ENCODE results near the gene RAB3B.
A peak's percentile ranks its signal among the peaks of the same experiment; 100 is the strongest.
"Not testable (repeated sequence)": the region's sequence is repeated elsewhere in the genome, so short reads cannot be mapped to it uniquely, and the experiment has no call there.

Gene RAB3B

DNA sequence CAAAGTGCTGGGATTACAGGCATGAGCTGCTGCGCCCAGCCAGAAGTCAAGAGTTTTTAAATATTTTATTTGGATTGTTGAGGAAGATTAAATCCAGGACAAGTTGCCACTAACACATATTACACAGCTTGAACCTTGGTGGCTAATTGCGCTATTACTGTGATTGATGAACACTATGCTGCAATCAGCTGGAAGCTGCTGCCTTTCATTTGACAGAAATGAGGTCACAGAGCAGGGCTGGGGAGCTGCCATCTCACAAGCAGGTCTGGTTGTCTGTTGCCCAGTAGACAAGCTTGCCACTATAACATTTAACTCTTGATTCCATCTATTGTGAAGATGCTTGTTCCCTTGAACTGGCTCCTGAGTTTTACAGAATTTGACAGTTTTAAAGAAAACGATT is 74.5 kb downstream of the RAB3B start:
- no peak for ATAC-seq

DNA sequence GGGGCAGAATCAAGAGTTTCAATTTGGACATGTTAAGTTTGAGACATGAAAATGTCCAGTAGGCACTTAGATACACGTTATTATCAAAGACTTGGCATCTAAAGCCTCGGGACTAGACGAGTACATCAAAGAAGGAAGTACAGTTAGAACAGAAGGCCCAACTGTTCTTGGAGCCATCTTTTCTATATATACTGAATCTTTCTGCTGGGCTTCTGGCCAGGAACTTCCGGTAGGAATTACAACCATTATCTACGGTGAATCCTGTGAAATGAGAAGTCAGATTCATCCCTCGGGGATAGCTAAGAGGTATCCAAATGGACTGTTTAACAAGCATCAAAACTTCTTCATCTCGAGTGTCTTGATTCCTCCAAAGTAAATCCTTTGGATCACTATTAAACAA is 77.6 kb downstream of the RAB3B start:
- ATAC-seq = no peak

DNA sequence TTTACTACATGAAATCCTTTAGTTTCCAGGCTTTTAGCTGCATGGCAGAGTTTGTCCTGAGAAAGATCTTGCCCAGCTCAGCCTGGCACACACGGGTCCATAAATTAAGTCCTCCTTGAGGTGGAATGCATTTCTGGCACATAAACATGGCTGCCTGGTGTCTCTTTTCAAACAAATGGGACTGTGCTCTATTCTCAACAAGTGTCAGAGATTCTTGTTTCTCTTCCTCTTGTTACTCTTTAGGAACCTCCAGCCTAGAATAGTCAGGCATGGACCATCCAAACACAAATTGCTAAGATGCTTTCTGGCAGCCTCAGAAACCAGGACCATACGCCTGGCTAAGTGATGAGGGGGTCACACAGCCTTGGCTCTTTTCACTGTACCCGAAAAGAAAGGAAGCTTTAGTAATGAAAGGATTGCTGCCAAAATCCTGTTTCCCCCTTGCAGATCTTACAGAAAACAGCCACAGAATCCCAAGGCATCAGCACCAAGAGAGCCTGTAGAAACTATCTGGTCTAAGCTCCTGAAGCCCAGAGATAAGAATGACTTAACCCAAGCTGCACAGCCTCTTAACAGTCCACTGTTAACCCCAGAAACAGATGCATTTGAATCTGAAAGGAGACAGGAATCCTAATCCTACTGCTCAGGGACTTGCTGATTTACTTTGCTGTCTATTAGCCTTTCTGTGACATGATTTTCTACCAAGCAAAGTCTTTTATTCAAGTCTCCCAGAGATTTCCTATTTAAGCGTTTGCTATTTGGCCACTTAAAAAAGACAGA is 80.1 kb downstream of the RAB3B start:
- ATAC-seq = no peak

DNA sequence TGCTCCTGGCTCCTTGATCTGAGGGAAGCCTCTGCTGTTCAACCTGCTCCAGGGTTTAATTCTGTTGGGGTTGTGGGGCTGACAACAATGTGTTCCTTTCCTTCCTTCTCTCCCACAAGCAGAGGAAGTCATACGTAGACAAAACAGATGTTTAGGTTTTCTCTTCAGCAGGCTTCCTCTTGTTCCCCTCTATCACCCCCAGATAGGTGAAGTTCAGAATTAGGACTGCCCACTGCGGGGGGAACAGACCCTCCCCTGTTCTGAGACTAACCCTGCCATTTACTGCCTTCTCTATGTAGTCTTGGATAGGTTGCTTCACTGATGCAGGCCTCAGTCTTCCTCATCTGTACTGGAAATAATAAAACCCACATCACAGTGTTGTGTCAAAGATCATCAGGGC is 82.0 kb downstream of the RAB3B start:
- ATAC-seq = no peak

DNA sequence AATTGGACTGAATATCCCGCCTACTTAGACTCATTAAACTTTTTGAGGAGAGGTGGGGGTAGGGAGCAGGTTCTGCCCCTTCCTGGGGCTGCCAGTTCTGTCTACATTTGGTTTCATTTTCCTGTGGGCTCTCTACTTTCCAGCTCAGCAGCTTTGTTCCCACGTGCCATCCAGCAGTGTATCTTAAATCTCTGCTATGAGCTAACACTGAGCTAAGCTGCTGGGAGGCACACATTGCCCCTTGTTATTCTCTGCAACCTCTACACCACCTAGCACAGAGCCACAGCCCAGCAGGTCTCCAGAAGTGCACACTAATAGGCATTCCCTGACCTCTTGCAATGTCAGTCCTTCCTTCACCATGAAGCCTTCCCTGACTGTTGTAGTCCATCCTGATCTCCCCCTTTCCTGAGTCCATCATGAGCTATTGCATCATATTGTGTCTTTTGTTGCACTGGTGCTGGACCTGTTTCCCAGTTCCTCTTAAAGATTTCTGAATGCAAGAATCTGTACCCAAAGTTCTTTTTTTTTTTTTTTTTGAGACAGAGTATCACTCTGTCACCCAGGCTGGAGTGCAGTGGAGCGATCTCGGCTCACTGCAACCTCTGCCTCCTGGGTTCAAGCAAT is 83.3 kb downstream of the RAB3B start:
- ATAC-seq = no peak

DNA sequence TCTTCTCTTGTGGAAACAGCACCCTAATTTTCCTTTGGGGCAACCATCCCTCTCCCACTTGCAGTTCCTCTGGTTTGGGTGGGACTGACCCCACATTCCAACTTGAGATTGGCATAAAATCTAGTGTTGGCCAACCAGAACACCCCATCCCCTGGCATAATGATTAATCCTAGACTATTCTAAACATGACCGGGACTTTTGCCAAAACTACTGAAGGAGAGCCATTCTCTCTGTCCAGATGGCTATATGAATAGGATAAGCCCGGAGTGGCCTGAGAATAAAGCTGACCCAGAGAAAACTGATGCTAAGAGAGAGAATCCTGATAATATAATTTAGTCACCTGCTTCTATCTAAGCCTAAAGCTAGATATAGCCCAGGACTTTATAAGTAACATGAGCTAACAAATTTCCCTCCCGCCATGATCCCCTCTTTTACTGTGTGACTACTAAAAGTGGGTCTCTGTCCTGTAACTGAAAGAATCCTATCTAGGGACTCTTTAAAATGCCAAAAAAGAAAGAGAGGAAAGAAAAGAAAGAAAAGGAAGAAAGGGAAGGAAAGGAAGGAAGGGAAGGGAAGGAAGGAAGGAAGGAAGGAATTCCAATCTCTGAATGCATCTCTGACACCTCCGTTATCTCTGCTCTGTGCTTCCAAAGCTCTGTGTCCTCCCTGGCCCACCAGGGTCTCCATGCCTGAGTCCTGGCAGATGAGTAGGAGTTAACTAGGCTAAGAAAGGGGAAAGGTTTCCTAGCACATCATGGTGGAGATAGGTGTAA is 84.0 kb downstream of the RAB3B start:
- no peak for ATAC-seq

DNA sequence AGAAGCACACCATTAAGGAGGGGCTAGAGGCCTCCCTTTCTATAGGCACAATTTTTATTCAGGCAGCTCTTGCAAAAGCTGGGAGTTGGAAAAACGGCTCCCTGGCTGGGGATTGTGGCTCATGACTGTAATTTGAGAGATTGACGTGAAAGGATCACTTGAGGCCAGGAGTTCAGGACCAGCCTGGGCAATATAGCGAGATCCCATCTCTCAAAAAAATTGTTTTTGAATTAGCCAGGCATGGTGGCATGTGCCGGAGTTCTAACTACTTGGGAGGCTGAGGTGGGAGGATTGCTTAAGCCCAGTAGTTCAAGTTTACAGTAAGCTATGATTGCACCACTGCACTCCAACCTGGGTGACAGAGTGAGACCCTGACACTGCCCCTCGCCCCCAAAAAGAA is 88.0 kb downstream of the RAB3B start:
- ATAC-seq = no peak

DNA sequence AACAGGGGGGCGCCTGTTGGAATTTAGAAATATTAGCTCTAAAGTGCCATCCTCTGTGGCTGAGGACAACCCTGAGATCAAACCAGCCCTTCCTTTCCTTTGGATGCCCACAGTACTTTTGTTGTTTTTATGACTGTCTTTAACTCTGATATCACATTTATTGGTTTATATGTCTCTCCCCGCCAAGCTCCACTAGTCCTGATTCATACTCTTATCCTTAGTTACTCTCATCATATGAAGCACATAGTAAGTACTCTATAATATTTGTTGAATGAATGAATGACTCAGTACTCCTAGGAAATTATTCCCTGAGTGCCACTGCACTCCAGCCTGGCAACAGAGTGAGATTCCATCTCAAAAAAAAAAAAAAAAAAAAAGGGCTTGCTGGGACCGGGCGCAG is 89.3 kb downstream of the RAB3B start:
- no peak for ATAC-seq

DNA sequence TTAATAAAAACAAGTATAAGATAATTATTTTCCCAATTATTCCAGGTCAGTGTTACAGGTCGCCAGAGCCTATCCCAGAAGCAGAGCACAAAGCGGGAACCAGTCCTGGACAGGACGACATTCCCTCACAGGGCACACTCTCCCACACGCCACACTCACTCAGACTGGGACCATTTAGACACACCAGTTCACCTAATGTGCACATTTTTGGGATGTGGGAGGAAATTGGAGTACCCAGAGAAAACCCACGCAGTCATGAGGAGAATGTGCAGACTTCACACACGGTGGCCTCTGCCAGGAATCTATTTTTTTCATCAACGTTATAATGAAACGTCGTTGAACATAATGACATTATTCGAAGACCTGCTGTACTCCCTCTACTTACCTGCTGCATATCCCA is 91.5 kb downstream of the RAB3B start:
- no peak for ATAC-seq

DNA sequence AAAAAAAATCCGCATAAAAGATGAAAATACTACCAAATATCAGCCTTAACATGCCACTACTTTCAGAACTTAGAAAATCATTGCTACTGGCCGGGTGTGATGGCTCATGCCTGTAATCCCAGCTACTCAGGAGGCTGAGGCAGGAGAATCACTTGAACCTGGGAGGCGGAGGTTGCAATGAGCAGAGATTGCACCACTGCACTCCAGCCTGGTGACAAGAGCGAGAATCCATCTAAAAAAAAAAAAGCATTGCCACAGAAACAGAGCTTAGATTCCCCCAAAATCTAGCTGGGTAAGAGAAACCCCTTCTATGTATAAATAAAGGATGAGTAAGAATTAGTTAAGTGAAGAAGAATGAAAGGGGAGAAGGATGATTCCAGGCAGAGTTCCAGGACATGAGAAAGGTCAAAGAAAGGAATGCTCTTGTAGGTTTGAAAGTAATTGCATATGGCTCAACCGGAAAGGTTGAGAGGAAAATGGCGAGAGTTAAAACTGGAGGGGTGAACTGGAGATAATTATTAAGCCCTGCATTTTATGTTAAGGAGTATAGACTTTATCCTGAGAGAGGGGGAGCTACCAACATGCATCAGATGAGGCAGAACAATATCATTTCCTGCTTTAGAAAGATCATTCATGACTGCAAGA is 92.3 kb downstream of the RAB3B start:
- no peak for ATAC-seq

DNA sequence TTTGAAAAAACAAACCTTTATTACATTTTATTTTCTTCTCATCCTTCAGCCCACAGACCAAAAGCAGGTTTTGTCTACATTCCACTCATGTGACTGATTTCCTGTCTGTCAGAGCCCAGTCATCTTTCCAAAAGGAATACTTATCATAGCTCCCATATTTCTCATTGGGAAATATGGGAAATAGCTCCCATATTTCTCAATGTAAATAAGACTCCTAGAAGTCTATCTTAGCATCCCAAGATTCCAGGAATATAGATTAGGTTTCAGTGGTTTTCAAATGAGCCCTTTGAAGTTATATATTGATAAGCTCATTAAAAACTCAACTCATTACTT is 92.8 kb downstream of the RAB3B start:
- no peak for ATAC-seq

DNA sequence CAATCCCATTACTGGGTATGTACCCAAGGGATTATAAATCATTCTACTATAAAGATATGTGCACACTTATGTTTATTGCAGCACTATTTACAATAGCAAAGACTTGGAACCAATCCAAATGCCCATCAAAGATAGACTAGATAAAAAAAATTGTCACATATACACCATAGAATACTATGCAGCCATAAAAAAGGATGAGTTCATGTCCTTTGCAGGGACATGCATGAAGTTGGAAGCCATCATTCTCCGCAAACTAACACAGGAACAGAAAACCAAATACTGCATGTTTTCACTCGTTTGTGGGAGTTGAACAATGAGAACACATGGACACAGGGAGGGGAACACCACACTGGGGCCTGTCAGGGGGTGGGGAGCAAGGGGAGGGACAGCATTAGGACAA is 95.8 kb downstream of the RAB3B start:
- not testable (repeated sequence) for ATAC-seq

DNA sequence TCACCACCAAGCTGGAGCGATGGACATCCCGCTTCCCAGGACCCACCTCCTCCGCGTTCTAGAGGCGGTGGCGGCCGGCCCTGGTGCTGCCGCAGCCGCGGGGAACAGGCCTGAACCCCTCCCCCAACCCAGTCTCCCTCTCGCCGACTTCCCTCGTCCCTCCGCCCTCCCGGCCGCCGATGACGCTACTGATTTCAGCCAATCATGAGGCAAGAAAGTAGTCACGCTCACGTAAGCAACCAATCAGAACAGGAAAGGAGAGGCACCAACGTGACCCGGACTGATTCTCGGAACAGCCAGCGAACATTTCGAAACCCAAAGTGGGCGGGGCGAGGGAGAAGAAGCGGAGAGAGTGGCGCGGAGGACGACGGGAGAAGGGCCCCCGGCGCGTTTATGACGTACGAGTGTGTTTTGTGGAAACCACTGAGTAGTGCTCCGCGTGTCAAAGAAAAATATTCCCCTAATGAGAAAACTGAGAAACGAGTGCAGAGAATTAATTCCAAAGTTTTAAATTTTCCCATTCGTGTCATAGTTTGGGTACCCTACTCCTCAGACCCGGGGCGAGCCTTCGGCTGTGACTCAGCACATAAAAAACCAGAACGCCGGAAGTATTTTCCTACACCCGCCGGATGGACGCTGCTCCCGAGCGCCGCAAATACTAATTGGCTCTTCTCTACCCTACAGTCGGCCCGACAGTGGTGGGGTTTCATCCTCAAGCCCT is 111.7 kb downstream of the RAB3B start, which contains the start of gene NRDC:
TSS of gene NRDC (minus strand) at position 112 of the 721 bp plus-strand sequence. CDS start 112 bp downstream, outside the sequence.
- ATAC-seq = peak; percentile 94

DNA sequence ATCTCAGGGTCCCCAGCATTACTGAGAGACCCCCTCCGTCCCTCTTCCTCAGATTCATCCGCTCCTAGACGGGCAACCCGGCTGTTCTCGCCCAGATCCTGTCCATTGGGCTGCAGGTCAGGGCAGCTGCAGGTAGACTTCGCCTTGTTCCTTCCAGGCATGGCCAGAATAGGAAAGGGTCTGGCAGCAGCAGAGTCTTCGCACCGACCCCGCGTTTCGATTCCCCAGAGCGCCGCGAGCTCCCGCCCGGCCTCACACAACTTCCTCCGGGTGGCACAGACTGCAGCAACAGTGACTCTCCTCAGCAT is 112.2 kb downstream of the RAB3B start:
- no peak for ATAC-seq

DNA sequence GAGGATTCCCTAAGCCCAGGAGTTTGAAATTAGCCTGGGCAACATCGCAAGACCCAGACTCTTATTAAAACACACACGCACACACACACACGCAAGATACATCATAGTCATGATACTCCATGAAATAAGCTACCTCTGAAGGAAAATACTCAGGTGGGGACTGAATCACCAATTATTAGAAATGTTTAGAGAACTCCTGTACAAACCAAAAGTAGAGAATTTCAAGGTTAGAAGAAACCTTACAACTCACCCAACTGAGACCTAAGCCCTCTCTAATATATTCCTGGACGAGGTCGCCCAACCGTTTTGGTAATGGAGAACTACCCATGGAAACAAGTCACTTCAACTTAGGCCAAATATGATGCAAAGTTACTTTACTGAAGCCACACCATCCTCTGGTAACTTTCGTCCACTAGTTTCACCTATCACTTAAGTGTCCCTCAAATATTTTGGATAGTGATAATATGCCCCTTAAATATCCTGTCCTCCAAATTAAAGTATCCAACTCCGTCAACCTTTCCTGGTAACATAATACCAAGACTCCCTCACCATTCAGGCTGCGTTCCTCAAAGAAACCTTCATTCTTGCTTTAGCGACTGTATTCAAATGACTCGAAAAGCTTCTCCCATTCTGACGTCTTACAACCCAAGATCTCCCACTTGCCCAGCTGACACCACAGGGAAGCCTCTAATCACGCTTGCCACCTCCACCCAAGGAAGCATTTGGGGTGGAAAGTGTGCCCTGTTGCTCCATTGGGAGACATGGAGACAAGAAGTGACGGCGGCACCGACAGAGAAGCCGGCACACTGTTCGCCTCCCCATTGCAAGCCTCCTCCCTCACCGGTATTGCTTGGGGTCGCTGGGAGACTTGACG is 112.8 kb downstream of the RAB3B start:
- no peak for ATAC-seq

DNA sequence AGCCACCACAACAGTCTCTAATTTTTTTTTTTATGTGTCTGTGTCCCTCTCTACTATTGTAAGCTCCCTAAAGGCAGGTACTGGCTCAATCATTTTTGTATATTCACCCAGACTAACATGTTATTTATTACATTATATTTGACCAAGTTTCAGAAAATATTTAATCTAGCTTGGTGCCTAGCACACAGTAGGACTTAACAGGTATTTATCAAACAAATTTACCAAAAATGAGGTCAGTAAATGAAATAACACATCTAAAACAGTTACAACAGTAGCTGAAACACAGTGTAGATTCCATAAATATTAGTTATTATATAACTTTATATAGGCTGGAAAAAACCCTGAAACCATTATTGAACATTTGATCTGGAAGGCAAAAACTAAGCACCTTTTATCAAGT is 114.7 kb downstream of the RAB3B start:
- no peak for ATAC-seq

DNA sequence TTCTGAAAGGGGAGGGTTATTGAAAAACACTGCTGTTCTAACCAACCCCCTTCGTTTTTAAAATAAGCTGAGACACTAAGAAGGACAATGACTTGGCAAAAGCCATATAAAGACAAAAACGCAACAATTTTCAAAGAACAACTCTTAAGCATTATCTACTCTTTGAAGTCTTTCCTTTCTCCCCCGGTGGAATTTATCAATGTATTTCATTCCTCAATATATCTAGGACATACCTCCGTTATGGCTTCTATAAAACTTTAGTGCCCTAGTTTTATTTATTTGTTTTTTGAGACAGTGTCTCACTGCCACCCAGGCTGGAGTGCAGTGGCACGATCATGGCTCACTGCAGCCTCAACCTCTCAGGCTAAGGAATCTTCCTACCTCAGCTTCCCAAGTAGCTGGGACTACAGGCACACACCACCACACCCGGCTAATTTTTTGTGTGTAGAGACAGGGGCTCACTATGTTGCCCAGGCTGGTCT is 115.2 kb downstream of the RAB3B start:
- no peak for ATAC-seq

DNA sequence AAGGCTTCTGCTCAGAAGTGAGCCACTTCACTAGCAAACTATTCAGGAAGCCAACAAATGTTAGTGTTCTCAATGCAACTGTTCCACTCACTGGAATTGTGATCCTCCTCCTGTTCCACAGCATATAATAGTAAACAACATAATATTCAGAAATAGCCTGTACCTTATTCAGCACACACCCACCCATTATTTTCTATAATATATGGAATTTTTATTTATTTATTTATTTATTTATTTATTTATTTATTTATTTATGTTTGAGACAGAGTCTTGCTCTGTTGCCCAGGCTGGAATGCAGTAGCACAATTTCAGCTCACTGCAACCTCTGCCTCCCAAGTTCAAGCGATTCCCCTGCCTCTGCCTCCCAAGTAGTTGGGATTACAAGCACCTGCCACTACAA is 117.2 kb downstream of the RAB3B start:
- ATAC-seq = not testable (repeated sequence)

DNA sequence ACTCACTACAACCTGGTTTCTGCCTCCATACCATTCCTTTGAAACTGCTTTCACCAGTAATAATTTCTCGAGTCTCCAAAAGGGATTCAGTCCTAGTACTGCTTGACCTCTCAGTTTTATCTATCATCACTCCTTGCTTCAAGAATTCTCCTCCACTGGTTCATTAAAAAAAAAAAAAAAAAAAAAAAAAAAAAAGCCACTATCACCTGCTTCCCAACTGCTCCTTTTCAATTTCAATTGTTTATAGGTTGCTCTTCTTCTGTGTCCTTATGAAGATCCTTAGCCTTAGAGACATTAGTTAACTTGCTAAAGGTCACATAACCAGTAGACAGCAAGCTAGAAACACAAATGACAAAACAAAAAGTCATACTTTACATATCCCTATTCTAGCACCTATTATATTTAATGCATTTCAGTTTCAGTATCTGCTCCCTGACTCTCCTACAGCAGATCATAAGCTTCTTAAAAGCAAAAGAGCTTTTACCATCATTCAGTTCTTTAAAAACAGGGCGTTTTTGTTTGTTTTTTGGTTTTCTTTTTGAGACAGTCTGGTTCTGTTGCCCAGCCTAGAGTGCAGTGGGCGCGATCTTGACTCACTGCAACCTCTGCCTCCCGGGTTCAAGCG is 119.0 kb downstream of the RAB3B start:
- peak; percentile 56 to 76 for ATAC-seq

DNA sequence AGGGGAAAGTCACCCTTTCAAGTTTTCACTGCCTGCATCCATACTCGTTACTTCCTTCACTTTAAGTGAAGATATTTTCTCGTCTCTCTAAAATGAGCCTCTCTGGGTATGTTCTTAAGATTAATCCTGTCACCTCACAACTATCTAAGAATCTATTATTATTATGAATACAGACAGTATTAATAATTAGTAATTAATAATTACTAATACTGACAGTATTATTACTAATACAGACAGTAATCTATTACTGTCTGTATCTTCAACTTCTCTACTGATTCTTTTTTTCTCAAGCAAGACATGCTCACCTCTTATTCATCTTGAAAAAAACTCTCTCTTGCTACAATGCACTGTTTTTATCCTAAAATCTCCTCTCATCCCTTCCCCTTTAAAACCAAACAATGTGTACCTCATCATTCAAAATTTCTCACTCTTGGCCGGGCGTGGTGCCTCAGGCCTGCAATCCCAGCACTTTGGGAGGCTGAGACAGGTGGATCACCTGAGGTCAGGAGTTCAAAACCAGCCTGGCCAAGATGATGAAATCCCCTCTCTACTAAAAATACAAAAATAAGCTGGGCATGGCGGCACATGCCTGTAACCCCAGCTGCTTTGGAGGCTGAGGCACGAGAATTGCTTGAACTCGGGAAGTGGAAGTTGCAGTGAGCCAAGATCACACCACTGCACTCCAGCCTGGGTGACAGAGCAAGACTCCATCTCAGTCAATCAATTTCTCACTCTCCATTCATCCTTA is 119.7 kb downstream of the RAB3B start:
- no peak for ATAC-seq
